Peyer's patch (tissue), 4 donors: ENCODE measurements around the gene KRT17. TPM values are rescaled to one million over a fixed set of nuclear protein-coding genes. Genes with fewer than 3 reads are reported as not detected.

ENCODE experiments used
- DNase-seq, 3 donors: peaks; one replicate each; pipeline ENCODE4 v3.0.0-alpha.2; 2017 to 2019
- H3K27ac ChIP-seq, 4 donors: fragments of 200-600 bp; sonication (generic); one replicate each; pipeline ENCODE4 v1.5.1; 2016 to 2019
- H3K27me3 ChIP-seq, 2 donors: fragments of 200-600 bp; sonication (generic); one replicate each; pipeline ENCODE4 v1.5.1; 2019
- H3K36me3 ChIP-seq, 3 donors: fragments of 200-600 bp; sonication (generic); one replicate each; pipeline ENCODE4 v1.5.1; 2016 to 2019
- H3K4me1 ChIP-seq, 4 donors: fragments of 200-600 bp; sonication (generic); one replicate each; pipeline ENCODE4 v1.5.1; 2016 to 2019
- H3K4me3 ChIP-seq, 4 donors: fragments of 200-600 bp; sonication (generic); 1 replicate in 3 of 4; 2 replicates in 1 of 4; pipeline ENCODE4 v1.5.1; 2016 to 2019; ENCODE audit warnings: mild to moderate bottlenecking in 1 of 4
- H3K9me3 ChIP-seq, 4 donors: fragments of 200-600 bp; sonication (generic); one replicate each; pipeline ENCODE4 v1.5.1; 2016 to 2019; ENCODE audit warnings: mild to moderate bottlenecking in 1 of 4
- POLR2A ChIP-seq, 2 donors: fragments of 450-650 bp; IDR thresholded peaks; one replicate each; pipeline ENCODE4 v1.5.1; 2017; ENCODE audit warnings: antibody characterized with exemption in 2 of 2, mild to moderate bottlenecking in 2 of 2, moderate library complexity in 2 of 2
- total RNA-seq, 4 donors: library from RNA; depleted of rRNA; stranded (reverse); fragments of >200 nt; gene quantifications; one replicate each; pipeline ENCODE4 v1.1.0, GENCODE V29; 2016
- TF ChIP-seq, protein P1 (sequence below), 6 experiments: fragments of 450-650 bp in 4 of 6; fragments of 200-600 bp in 2 of 6; sonication (generic) in 1 of 6; IDR thresholded peaks; one replicate each; pipeline ENCODE4 v1.5.1; 2017 to 2019; ENCODE audit warnings: antibody characterized with exemption in 6 of 6, mild to moderate bottlenecking in 3 of 6, moderate library complexity in 1 of 6

Gene KRT17
- total RNA-seq, 4 donors from 2014 or later, result 2.7 TPM; not detected in 3

DNA sequence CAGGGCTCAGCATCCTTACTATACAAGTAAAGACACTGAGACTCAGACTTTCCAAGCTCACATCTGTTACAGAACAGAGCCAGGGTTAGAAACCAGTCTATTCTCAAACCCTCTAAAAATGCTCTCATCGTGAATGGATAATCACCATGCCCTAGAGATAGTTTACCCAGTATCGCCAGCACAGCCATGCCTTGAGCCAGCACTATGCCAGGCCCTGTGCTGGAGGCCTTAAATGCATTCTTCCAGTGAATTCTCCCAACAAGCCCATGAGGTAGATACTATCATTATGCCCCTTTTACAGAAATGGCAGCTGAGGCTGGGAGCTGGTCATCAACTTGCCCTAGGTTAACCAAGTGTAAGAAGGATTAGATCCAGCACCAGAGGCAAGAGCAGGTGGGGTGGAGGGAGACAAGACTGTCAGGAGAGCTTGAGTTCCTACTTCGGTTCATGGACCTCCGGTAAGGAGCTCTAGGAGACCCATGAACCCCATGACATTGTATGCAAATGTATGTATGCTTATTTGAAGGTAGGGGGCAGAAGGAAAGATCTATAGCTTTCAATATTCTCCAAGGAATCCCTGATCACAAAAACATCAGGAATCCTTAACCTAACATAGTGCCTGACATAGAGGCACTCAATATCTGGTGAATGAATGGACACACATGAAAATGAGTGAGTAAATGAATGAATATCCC, 42.9 kb downstream of the KRT17 start:
- DNase-seq, result no peak
- TF ChIP-seq, protein P1, sequence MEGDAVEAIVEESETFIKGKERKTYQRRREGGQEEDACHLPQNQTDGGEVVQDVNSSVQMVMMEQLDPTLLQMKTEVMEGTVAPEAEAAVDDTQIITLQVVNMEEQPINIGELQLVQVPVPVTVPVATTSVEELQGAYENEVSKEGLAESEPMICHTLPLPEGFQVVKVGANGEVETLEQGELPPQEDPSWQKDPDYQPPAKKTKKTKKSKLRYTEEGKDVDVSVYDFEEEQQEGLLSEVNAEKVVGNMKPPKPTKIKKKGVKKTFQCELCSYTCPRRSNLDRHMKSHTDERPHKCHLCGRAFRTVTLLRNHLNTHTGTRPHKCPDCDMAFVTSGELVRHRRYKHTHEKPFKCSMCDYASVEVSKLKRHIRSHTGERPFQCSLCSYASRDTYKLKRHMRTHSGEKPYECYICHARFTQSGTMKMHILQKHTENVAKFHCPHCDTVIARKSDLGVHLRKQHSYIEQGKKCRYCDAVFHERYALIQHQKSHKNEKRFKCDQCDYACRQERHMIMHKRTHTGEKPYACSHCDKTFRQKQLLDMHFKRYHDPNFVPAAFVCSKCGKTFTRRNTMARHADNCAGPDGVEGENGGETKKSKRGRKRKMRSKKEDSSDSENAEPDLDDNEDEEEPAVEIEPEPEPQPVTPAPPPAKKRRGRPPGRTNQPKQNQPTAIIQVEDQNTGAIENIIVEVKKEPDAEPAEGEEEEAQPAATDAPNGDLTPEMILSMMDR (IDR thresholded peaks at IDR 0.05), result no peak
- TF ChIP-seq POLR2A (IDR thresholded peaks at IDR 0.05), result no peak
- Histone ChIP-seq H3K27ac (no peak overlapping the region), H3K27me3 (no peaks in the 10 kb centered on the region), H3K4me1 (peaks cover 0 to 22% (median under 1%) of the 10 kb centered on the region in 4 donors), H3K36me3 (no peaks in the 10 kb centered on the region), H3K9me3 (no peaks in the 10 kb centered on the region), H3K4me3 (no peak overlapping the region)

DNA sequence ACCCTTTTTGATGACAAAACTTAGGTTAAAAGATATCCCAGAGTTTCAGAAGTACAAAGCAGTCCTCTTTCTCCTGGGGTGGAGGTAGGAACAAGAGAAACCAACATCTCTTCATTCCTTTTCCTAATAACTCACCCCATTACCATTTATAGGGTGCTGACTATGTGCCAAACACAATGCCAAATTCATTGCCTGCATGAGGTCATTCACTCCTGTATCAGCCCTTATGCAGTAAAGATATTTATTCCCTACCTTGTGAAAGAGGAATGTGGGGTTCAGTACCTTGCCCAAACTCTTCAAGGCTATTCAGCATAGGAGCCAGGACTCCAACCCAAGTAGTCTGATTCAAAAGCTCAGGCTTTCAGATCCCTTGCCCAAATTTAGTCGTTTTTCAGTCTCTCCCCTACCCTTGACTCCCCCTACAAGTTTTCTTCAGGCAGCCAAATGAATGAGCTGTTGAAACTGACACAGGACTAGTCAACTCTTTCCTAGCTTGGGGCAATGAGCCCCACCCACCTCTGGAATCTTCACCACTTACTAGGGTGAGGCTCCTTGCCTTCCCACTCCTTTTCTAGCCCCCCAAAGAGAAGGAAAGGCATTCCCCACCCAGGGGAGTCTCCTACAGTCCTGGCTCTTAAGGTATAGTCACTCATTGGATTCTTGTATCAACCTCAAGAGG, 43.5 kb downstream of the KRT17 start:
- no peak for DNase-seq
- no peak overlapping the region for H3K27ac ChIP-seq
- no peak overlapping the region for H3K4me3 ChIP-seq
- H3K36me3 ChIP-seq, result no peaks in the 10 kb centered on the region
- no peak for TF ChIP-seq POLR2A (IDR thresholded peaks at IDR 0.05)
- TF ChIP-seq, protein P1 (IDR thresholded peaks at IDR 0.05), result no peak
- peaks cover 0 to 24% (median 1%) of the 10 kb centered on the region in 4 donors for H3K4me1 ChIP-seq
- no peaks in the 10 kb centered on the region for H3K27me3 ChIP-seq
- H3K9me3 ChIP-seq, result no peaks in the 10 kb centered on the region

DNA sequence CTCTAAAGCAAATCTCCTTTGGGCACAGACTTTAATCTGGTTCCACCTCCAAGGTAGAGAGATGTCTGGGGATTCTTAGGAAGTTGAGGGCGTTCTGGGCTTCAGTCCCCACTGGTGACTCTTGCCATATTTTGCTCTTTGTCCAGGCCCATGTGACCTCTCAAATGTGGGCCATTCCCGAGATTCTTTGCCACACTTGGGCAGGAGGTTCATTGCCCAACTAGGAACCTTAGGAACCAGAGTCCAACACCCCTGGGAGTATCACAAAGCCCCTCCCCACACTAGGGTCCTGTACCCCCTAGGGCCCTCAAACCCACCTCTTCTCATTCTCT, 44.2 kb downstream of the KRT17 start:
- H3K27me3 ChIP-seq, result no peaks in the 10 kb centered on the region
- TF ChIP-seq, protein P1 (IDR thresholded peaks at IDR 0.05), result no peak
- TF ChIP-seq POLR2A (IDR thresholded peaks at IDR 0.05), result no peak
- H3K4me3 ChIP-seq, result no peak overlapping the region
- H3K9me3 ChIP-seq, result no peaks in the 10 kb centered on the region
- H3K4me1 ChIP-seq, result peaks cover 0 to 24% (median 1%) of the 10 kb centered on the region in 4 donors
- no peak for DNase-seq
- H3K27ac ChIP-seq, result no peak overlapping the region
- H3K36me3 ChIP-seq, result no peaks in the 10 kb centered on the region

DNA sequence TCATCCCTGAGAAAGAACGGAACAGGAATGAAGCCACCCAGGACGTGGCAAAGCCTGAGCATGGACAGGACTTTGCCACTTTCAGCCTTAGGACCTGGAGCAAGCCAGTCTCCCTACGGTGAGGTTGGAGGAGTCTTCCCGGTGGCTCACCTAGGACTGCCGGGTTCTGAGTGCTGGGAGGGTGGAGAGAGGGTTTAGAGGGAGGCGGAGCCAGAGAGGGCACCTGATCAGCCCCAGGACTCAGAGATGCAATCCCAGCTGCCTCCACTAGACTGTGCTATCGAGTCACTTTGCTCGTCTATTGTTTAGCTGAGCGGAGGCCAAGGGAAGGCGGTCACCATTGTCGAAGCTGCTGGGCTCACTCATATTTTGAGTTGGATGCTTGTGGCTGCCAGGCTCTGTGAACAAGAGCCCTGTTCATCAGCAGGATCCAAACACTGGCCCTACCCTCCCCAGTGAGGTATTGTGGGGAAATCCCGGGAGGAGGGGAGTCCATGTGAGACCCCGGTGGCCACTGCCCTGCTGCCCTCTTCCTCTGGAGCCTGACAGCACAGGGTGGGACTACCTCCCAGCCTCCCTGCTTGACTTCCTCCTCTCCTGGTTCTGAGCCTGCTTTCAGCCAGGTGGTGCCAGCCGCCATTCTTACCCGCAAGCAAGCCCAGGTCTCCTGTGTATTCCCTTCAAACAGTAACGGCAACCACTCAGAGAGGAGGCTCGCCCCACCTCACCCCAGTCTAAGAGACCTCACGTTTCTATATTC, 44.7 kb downstream of the KRT17 start:
- Histone ChIP-seq H3K9me3 (no peaks in the 10 kb centered on the region), H3K27me3 (no peaks in the 10 kb centered on the region), H3K27ac (peak overlapping the region in 3 of 4 donors; percentile 32 to 87 (median 78)), H3K4me1 (peaks cover 0 to 24% (median 1%) of the 10 kb centered on the region in 4 donors), H3K4me3 (no peak overlapping the region), H3K36me3 (no peaks in the 10 kb centered on the region)
- peak; percentile 68 to 98 for TF ChIP-seq POLR2A (IDR thresholded peaks at IDR 0.05)
- TF ChIP-seq, protein P1 (IDR thresholded peaks at IDR 0.05), result peak in 4 of 6 experiments; percentile 51 to 99 (median 97)
- peak; percentile 21 to 94 (median 91) for DNase-seq

DNA sequence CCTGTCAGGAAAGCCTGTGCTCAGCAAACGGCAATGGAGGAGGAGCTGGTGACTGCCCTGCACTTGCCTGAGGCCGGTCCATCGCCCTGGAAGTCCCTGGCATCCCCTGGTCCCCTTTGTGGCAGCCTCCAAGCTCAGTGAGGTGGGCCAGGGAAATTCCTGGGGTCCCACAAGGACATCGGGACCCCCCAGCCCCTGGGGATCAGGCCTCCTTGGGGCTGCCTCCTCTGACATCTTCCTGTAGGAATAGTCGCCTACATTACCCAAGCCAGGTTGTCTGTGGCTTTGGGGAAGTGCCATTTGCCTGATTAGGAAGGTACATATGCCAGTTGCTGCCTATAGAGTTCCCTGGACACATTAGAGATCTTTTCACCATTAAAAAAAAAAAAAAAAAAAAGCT, 45.4 kb downstream of the KRT17 start:
- no peaks in the 10 kb centered on the region for H3K36me3 ChIP-seq
- no peaks in the 10 kb centered on the region for H3K27me3 ChIP-seq
- no peak for DNase-seq
- H3K4me3 ChIP-seq, result no peak overlapping the region
- no peaks in the 10 kb centered on the region for H3K9me3 ChIP-seq
- peaks cover 0 to 24% (median 1%) of the 10 kb centered on the region in 4 donors for H3K4me1 ChIP-seq
- TF ChIP-seq POLR2A (IDR thresholded peaks at IDR 0.05), result no peak
- TF ChIP-seq, protein P1 (IDR thresholded peaks at IDR 0.05), result no peak
- H3K27ac ChIP-seq, result peak overlapping the region in 3 of 4 donors; percentile 32 to 87 (median 78)
